ENCODE results near the gene TMEM123.
"Not testable (repeated sequence)": the region's sequence is repeated elsewhere in the genome, so short reads cannot be mapped to it uniquely, and the experiment has no call there.

TMEM123 gene

DNA sequence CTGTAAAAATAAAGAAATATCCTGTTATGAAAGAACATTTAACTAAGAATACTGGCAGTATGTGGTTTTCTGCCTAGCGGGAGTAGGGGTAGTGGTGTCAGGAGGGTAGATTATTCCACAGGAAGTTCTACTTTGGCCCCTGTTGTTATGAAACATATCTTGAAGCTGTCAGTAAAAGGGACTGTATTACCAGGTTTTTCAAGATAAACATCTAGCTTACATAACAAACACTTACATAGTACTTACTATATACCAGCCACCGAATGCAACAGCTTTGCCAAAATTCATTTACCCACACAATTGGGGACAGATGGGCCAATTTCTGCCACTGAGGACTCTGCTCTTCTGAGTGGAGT, 3.7 kb downstream of the TMEM123 start:
- no peak for DNase-seq (ENCODE audit: low spot score)

- no peak for DNase-seq (ENCODE audit: low spot score)
Observed at GRCh38 chr11:102447941-102448868, 4.4 kb downstream of the TMEM123 start.

GRCh38 chr11:102447193-102447592, 5.4 kb downstream of the TMEM123 start:
- no peak for DNase-seq (ENCODE audit: low spot score)

DNA sequence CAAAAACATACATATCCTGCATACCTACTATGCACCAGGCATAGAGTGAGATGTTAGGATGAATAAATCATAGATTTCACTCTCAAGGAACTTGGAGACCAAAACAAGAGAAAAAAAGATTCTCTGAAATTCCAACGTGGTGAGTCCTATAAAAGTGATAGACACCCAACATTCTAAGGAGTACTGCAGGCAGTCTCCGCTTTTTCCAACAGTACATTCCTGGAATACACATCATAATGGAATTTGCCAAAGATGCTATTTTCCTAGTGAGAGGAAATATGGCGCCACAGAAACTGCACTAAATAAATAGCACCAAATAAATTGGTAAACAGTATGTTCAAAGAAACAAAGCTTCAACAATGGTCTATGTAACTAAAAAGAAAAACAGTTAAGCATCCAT, 6.0 kb downstream of the TMEM123 start:
- no peak for DNase-seq (ENCODE audit: low spot score)

DNA sequence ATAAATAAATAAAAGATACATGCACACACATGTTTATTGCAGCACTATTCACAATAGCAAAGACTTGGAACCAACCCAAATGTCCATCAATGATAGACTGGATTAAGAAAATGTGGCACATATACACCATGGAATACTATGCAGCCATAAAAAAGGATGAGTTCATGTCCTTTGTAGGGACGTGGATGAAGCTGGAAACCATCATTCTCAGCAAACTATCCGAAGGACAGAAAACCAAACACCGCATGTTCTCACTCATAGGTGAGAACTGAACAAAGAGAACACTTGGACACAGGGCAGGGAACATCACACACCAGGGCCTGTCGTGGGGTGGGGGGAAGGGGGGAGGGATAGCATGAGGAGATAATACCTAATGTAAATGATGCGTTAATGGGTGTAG, 7.9 kb downstream of the TMEM123 start:
- DNase-seq (ENCODE audit: low spot score) = not testable (repeated sequence)

DNA sequence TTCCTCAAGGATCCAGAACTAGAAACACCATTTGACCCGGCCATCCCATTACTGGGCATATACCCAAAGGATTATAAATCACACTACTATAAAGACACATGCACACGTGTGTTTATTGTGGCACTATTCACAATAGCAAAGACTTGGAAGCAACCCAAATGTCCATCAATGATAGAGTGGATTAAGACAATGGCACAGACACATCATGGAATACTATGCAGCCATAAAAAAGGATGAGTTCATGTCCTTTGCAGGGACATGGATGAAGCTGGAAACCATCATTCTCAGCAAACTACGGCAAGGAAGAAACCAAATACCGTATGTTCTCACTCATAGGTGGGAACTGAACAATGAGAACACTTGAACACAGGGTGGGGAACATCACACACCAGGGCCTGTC, 8.4 kb downstream of the TMEM123 start:
- not testable (repeated sequence) for DNase-seq (ENCODE audit: low spot score)

GRCh38 chr11:102439063-102439363, 13.6 kb downstream of the TMEM123 start:
- DNase-seq (ENCODE audit: low spot score) = not testable (repeated sequence)

GRCh38 chr11:102438311-102439062, 14.1 kb downstream of the TMEM123 start:
- no peak for DNase-seq (ENCODE audit: low spot score)

DNA sequence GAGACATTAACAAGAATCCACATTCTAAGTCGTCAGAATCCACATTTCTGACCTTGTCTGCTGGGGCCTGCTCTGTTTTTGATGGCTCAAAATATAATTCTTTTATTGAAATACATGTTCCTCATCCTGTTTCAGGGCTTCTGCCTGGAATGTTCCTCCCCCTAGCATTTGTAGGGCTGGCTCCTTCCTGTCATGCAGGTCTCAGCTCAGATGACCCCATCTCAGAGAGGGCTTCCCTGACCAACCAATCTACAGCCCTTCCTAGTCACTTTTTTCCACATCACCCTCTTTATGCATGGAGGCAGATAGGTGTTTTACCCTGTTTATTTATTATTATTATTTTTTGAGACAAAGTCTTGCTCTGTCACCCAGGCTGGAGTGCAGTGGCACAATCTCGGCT, 14.8 kb downstream of the TMEM123 start:
- DNase-seq (ENCODE audit: low spot score) = no peak

- no peak for DNase-seq (ENCODE audit: low spot score)
Observed at GRCh38 chr11:102436976-102437375, 15.6 kb downstream of the TMEM123 start.

DNA sequence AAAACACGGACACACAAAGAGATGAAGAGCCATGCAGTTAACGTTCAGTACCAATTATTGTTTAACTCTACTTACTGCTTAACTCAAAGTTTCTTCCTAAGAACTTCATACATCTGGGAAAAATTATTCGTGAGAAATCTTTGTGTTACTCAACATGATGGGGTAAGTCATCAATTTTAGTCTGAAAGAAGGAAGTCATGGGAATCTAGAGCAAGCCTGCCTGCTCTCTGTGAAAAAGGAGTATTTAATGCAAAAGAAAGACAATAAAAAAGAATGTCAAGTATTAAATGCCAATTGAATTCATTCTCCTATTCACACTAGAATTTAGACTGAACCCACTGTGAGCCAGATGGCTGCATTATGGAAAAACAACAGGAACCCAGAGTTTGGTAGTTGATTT, 16.0 kb downstream of the TMEM123 start:
- no peak for DNase-seq (ENCODE audit: low spot score)

DNA sequence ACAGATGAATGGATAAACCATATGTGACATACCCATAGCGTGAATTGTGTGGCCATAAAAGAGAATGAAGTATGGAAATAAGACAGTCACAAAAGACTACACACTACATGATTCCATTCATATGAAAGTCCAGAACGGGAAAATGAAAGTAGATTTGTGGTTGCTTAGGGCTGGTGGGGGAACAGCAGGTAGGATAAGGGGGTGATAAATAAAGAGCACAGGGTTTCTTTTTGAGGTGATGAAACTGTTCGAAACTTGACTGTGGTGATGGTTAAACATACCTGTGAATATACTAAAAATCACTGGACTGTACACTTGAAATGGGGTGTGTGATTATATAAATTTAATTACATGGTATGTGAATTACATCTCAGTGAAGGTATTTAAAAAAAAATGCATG, 16.9 kb downstream of the TMEM123 start:
- no peak for DNase-seq (ENCODE audit: low spot score)

DNA sequence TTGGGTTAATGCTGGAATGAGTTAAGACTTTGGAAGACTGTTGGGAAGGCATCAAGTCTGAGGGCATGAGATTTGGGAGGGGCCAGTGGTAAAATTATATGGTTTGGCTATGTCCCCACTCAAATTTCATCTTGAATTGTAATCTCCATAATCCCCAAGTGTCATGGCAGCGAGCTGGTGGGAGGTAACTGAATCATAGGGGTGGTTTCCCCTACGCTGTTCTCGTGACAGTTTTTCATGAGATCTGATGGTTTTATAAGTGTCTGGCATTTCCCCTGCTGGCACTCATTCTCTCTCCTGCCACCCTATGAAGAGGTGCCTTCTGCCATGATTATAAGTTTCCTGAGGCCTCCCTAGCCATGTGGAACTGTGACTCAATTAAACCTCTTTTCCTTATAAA, 19.0 kb downstream of the TMEM123 start:
- DNase-seq (ENCODE audit: low spot score) = not testable (repeated sequence)

- not testable (repeated sequence) for DNase-seq (ENCODE audit: low spot score)
Observed at GRCh38 chr11:102432560-102432959, 20.0 kb downstream of the TMEM123 start.

GRCh38 chr11:102431404-102431803, 21.2 kb downstream of the TMEM123 start:
- no peak for DNase-seq (ENCODE audit: low spot score)

DNA sequence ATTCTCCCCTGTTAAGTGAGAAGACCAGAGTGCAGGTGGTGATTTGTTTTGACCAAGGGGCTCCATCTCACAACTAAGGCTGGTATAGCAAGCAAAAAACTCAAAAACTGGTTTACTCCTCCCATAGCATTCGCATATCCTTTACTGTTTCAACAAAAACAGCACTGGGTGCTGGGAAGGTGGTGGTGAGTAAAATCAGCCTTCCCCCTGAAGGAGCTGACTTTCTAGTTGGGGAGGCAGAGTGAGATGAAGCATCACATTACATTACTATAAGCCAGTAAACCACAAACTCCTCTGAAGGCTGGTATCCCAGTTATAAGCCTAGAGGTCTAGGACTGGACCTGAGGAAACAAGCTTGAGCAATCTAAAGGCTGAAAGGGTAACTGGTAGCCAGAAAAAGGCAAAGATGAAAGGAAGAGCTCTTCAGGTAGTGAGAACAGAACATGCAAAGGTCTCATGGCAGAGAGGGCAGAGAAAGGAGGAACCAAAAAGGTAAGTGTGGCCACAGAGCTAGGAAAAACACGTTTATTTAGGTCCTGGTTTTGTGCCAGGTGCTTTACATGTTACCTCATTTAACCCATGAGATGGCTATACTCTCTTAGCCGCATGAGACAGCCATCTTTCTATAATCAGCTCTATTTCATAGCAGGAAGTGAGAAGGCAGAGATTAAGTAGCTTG, 22.3 kb downstream of the TMEM123 start:
- DNase-seq (ENCODE audit: low spot score) = no peak

DNA sequence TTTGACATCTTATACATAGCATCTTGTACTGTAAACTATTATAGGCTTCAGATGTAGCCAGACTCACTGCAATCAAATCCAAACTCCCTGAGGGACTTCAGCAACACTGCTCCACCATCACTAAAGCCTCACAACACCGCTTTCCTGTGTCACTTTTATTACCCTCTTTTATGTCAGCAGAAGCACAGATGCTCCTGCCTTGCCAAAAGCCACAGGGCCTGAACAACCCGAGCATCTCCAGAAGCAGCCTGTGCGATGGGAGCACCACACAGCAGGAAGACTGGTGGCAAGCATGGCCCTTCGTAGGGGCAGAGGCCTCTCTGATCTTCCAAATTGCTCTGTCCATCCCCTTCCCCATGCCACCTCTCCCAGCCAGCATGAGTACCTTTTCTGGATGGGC, 22.9 kb downstream of the TMEM123 start:
- DNase-seq (ENCODE audit: low spot score) = no peak

- DNase-seq (ENCODE audit: low spot score) = no peak
Observed at GRCh38 chr11:102429226-102429625, 23.3 kb downstream of the TMEM123 start.

GRCh38 chr11:102428696-102429095, 23.9 kb downstream of the TMEM123 start:
- no peak for DNase-seq (ENCODE audit: low spot score)

- DNase-seq (ENCODE audit: low spot score) = peak; percentile 62
Observed at GRCh38 chr11:102427068-102427467, 25.5 kb downstream of the TMEM123 start.

DNA sequence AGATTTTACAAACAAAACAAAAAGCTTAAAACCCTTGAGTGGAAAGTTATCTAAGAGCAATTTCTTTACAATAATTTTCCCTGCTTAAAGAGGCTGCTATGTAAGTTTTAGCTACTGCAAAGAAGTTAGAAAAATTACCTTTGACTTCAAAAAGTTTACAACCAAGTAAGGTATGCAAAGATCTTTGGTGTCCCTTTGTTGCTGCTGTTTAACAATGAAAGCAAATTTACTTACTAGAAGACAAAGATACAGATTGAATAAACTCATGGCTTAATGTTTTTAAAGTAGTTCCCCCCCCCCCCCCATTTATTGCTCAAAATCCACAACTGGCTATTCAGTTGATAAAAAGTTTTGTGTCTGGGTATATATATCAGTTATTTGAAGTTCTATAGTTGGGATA, 26.0 kb downstream of the TMEM123 start:
- DNase-seq (ENCODE audit: low spot score) = no peak

GRCh38 chr11:102426000-102426399, 26.6 kb downstream of the TMEM123 start:
- no peak for DNase-seq (ENCODE audit: low spot score)

GRCh38 chr11:102423936-102424335, 28.6 kb downstream of the TMEM123 start:
- DNase-seq (ENCODE audit: low spot score) = no peak
